ENCODE measurements around the gene PXYLP1. TPM values are rescaled to one million over a fixed set of nuclear protein-coding genes. Genes with fewer than 3 reads are reported as not detected.

The PXYLP1 gene
- total and polyA plus RNA-seq, 10 of the 15 experiments (the other 5 are each of a cell fraction or from before 2014, with no cell fraction given): 0.06 to 1.7 (median 0.35) TPM

GRCh38 chr3:141311496-141312353, 80.1 kb downstream of the PXYLP1 start (continued):
- TF ChIP-seq ZBTB40 (IDR thresholded peaks at IDR 0.05; ENCODE audit: borderline replicate concordance) (peak; percentile 96), POLR2AphosphoS5 (IDR thresholded peaks at IDR 0.05; ENCODE audit: low read length) (peak; percentile 83), ZNF217 (IDR thresholded peaks at IDR 0.05) (no peak), CBFB (IDR thresholded peaks at IDR 0.05; ENCODE audit: low read depth) (peak; percentile 85), RCOR1 (conservative IDR thresholded peaks at IDR 0.05; ENCODE audit: low read depth, low read length) (no peak), DPF2 (IDR thresholded peaks at IDR 0.05) (0 out of 2 replicates have a peak, but pooled peaks have one; percentile 42), PAX5 (IDR thresholded peaks at IDR 0.05; ENCODE audit: borderline replicate concordance, low read depth, low read length) (peak; percentile 54; the same call in 1 of the 2 replicates), MEF2B (IDR thresholded peaks at IDR 0.05; ENCODE audit: partially characterized antibody, poor library complexity, severe bottlenecking) (peak; percentile 51), YY1 (IDR thresholded peaks at IDR 0.05; ENCODE audit: low read depth, low read length) (peak; percentile 82), SP1 (IDR thresholded peaks at IDR 0.05; ENCODE audit: low read depth, low read length) (peak; percentile 66), MYC (IDR thresholded peaks at IDR 0.05; ENCODE audit: insufficient read depth, insufficient read length, insufficient replicate concordance, low read length, severe bottlenecking) (no peak), STAT1 (conservative IDR thresholded peaks at IDR 0.05) (peak; percentile 36; the same call in 1 of the 2 replicates), BHLHE40 (IDR thresholded peaks at IDR 0.05; ENCODE audit: borderline replicate concordance in 1 of 2, low read depth in 2 of 2, low read length in 1 of 2) (peak; percentile 28 to 63; a peak in 3 of 4 replicates), EED (IDR thresholded peaks at IDR 0.05; ENCODE audit: low read depth) (0 out of 2 replicates have a peak, but pooled peaks have one; percentile 9), LARP7 (IDR thresholded peaks at IDR 0.05) (peak; percentile 66; the same call in 1 of the 2 replicates), HDAC2 (IDR thresholded peaks at IDR 0.05) (no peak), RAD21 (IDR thresholded peaks at IDR 0.05; ENCODE audit: insufficient read depth, low read depth, low read length) (peak; percentile 83), FOXM1 (IDR thresholded peaks at IDR 0.05; ENCODE audit: low read depth, low read length) (peak; percentile 75; the same call in 1 of the 2 replicates), ASH2L (IDR thresholded peaks at IDR 0.05; ENCODE audit: borderline replicate concordance, low read depth) (0 out of 2 replicates have a peak, but pooled peaks have one; percentile 41), NFYA (IDR thresholded peaks at IDR 0.05; ENCODE audit: borderline replicate concordance, low read depth, low read length) (no peak), ZNF592 (IDR thresholded peaks at IDR 0.05) (peak; percentile 79)

Data from GM12878 (cell line).